HG03571 (cell line): ENCODE measurements around the gene GUCD1.

Experiments
- ATAC-seq: cut with Tn5 transposase; IDR thresholded peaks from one replicate; pipeline ENCODE4 v1.9.1; 2021; ENCODE audit not compliant: unreplicated experiment

Gene GUCD1

DNA sequence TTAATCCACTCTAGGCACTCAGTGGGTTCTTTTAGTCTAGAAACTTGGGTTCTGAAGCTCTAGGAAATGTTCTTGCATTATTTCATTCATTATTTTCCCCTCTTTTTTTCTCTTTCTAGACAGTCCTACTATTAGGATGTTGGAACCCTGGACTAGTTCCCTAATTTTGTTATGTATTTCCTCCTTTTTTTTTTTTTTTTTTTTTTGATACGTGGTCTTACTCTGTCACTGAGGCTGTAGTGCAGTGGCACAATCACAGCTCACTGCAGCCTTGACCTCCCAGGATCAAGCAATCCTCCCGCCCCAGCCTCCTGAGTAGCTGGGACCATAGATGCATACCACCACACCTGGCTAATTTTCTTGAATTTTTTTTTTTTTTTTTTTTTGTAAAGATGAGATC is 50.4 kb downstream of the GUCD1 start:
- no peak for ATAC-seq

DNA sequence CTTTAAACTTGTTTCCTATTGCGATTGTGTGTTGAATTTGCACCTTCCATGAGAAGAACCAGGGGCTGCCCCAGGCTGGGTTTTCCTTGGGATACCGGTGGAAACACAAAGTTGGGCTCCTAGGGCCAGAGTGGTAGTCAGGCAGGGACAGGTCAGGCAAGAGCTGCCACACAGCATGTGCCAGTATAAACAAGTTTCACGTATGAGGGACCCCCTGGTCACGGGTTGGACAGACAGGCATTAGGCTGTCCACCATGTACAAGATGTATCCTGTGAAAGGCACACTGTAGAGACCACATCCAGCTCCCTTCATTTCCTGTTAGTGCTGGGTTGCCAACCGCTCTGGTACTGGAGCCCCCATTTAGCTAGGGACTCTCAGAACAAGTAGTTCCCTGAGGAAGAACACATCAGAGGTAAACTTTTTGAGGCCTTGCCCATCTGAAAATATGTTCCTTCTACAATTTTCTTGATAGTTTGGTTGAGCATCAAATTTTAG is 51.0 kb downstream of the GUCD1 start:
- no peak for ATAC-seq

DNA sequence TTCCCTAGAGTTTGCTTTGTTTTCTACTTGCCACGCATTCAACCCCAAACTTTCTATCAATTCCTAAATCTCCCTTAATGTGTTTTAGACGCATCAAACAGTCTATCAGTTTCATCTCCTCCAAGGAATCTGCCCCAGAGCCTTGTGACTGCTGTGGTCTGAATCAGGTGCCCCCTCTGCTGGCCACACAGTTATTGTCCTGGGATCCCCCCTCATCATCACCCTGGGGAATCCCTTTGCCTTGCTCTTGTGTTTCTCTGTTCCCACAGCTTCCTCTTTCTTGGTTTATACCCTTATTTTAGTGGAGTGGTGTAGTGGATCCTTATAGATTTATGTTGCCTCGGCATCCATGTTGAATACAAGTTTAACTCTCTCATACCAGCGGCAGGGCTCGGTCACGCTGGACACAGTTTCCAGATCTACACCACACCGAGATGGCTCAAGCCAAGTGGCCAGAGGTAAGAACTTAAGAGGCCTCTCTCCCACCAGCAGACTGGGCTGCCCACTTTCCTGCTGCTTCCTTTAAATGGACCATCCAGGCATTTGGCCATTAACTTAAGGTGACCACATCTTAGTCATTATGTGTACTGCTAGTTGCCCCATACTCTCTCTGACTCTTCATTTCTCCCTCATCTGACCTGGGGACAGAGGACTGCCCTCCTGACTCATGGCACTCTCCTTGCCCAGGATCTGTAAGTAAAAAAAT is 51.6 kb downstream of the GUCD1 start:
- ATAC-seq, result no peak

DNA sequence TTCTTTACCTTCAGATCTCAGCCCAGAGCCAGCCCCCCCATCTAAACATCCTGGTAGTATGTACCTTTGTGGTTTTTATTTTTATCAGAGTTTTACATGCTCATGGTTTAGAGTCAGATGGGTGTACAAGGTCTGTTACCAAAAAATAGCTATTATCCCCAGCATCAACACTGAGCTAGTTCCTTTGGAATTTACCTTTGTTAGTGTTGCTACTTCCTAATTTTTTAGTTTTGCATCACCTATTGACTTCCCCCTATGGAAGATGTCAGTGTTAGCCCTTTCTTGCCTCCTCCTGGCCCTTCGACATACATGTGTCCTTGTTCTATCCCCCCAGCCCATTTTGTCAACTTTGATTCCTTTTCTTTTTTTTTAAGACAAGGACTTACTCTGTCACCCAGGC is 52.4 kb downstream of the GUCD1 start:
- ATAC-seq, result no peak

DNA sequence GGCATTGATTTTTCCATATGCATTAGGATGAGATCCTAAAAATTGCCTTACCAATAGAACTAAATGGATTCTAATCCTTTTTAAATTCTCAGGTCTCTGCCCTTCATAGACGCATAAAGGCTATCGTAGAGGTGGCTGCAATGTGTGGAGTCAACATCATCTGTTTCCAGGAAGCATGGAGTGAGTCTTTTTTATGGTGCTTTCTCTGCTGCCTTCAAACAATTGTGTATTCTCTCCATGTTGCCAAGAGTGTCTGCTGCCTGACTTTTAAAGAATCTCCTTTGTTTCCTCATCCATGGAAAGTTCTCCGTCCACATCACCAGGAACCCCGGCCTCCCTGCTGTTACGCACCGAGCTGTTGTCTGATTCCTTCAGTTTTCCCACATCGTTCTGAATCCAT is 52.9 kb downstream of the GUCD1 start:
- no peak for ATAC-seq

DNA sequence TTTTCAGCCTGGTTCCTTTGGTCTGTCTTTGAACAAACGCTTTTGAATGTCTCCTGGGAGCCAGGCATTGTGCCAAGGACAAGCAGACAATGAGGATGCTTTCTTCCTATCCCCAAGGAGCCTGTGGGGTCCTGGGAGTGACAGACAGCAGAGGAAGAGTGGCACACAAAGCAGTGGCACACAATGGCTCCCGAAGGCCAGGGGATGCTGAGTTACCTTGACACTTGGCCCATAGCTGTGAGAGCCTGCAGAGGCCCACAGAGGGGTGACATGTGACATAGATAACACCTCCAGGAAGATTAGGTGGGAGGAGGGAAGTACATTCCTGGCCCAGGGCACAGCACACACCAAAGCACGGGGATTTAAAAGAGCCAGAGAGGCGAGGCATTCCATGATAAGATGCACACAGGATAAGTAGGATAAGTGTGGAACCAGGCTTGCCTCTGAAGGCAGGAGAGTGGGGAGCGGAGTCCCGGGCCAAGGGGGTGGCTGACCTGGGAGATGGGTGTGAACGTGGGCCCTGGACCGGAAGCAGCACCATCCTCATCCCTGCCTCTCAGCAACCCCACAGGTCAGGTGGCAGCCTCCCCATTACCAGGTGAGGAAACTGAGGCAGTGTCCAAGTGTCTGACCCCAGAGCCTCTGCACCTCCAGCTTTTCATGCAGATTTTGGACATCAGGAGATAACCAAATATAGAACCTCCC is 53.5 kb downstream of the GUCD1 start:
- ATAC-seq, result no peak

DNA sequence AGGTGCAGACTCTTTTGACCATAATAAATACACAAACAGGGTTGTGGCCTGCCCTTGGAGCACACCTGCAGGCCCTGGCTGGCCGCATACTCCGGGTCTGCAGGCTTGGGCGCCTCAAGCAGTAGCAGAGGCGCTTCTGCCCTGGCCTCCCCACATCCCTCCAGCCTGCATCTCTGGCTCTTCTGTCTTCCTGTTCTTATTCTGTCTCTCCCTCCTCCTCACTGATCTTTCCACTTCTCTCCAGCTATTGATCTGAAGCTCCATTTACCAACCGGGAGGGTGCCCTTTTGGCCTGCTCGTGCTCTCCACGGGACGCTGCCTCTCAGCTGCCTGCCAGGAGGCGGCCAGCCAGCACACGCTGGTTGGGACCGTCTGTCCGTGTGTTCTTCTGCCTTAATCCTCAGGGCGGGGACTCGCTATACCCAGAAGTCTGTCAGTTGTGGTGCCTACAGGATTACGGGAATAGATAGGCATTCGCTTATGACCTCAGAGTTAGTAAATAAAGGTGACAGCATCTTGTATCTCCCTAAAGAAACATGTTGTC is 54.6 kb downstream of the GUCD1 start:
- ATAC-seq, result no peak

DNA sequence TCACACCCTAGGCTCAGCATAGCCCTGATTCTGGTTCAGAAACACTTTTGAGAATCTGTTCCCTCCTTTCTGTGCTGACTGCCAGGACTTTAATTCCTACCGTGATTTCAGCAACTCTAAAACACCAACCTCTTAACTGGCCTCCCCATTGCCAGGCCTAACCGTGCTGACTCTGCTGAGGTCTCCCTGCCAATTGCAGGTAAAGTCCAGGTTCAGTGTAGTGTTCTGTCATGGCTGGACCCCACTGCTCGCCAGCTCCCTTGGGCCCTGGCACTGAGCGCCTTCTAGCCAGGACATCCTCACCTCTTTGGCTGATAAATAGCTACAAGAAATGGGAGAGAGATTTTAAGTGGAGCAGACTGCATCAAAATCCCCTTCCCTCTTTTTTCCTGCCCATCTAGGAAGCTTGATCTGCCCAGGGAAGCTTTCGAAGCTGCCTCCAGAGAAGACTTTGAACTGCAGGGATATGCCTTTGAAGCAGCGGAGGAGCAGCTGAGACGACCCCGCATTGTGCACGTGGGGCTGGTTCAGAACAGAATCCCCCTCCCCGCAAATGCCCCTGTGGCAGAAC is 55.1 kb downstream of the GUCD1 start:
- no peak for ATAC-seq

DNA sequence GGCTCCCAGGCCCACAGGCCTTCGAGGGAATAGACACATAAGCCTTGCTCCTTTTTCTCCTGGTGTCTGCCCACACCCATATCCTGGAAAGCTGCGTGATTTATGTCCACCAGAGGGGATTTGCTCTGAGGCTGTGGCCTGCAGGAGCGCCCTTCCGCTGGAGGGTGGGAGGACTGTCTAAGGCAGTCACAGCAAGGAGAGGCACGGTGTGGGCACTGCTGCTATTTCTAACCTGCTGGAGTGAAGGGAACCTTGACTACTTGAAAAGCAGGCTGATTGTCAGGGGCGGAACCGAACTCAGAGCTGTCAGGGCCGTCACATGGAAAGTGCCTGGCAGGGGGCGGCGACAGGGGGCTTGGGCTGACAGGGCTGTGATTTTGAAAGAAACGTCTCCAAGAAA is 56.1 kb downstream of the GUCD1 start:
- ATAC-seq, result no peak

DNA sequence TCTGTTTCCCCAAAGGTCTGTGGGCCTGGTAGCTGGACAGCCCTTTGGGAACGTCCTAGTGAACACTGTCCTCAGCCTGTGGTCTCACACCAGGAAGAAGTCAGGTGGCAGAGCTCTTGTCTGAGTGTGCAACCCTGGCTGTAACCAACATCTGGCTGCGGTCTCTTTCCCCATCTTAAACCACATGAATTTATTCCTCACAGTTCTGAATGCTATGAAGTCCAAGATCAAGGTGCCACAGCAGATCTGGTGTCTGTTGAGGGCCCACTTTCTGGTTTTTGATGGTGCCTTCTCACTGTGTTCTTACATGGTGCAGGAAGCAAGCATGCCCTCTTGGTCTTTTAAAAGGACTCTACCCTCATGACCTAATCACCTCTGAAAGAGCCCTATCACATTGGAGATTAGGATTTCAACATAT is 57.1 kb downstream of the GUCD1 start:
- ATAC-seq, result no peak

DNA sequence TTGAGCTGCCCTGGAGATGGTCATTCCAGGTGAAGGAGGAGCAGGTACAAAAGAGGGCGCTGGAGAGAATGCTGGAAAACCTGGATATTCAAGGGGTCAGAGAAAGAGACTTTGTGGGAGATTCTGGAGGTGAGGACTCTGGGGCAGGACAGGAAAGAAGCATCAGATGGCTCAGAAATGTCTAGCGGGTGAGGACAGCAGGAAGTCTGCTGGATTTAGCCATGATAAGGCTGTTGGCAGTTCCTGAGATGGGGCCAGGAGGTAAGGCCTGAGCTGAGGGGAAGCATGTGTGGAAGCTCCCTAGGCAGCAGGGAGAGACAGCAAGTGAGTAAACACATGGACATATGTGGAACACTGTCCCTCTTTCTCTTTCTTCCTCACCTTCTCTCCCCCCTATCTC is 58.3 kb downstream of the GUCD1 start:
- no peak for ATAC-seq

DNA sequence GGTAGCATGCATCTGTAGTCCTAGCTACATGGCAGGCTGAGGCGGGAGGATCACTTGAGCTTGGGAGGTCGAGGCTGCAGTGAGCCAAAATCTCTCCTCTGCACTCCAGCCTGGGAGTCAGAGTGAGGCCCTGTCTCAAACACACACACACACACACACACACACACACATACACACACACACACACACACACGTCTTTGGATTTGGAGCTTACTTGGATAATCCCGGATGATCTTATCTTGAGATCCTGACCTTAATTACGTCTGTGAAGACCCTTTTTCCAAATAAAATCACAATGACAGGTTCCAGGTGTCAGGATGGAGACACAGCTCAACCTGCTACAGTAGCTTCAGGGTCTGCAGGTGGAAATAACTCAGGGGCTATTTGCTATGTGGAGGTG is 58.7 kb downstream of the GUCD1 start:
- no peak for ATAC-seq

DNA sequence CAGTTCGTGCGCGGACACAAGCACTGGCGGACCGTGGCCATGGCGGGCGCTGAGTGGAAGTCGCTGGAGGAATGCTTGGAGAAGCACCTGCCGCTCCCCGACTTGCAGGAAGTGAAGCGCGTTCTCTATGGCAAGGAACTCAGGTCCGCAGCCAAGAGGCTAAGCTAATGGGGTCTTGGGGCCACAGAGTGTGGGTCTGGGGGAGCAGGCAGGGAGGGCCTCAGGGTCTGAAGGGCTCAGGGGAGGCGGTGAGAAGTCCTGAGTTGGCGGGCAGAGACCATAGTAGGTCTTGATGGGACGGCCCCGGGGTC is 59.6 kb downstream of the GUCD1 start:
- no peak for ATAC-seq

DNA sequence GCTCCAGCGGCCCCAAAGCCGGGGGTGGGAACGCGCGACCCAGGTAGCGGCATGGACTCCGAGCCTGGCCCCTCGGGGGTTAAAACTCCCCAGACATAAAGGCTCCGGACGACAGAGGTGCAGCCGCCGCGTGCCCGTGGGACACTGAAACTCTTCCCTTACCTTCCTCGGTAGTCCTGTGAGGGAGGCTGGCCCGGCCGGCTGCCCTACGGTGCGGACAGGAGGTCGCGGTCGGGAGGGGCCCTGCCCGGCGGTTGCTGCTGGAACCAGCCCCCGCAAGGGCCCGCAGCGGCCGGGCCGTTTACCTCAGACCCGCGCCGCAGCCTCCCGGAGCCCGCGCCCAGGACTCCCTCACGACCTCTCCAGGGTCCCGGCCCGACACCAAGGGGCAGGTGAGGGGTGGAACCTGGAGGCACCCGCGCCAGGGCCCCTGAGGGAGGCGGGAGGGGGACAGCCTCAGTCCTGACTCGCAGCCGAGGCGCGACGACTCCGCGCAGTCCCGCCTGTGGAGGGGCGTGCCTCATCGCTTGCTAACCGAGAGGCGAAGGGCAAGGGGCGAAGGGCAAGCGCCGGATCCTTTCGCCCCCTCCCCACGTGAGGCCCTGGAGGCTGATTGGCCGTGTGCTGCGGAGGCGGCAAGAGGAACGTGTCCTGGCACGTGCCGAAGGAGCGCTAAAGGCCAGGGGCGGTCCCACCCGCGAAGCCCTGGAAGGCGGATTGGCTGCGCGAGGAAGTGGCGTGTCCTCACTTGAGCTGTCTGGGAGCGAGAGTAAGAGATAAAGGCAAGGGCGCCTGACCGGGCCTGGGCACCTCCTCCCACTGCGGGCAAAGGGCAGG is 60.2 kb downstream of the GUCD1 start, which contains the start of gene UPB1:
Gene UPB1 (plus strand): TSS at position 805 of the 837 bp plus-strand sequence. CDS start 72 bp downstream, outside the sequence.
- no peak for ATAC-seq

DNA sequence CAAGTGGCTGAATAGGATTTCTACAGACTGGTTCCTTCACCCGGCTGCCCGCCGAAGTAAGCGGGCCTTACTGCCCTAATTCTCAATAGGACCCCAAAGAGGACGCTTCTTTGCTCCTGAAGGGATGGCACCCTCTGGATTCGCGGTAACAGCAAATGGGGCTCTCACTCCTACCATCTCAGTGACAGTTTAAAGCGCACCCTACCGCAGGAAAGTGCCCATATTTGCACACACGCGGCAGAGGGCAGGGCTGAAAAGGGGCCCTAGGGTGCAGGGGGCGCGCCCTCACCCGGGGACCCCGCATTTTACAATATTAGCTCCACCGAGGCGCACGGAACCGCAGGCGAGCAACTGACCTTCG is 60.8 kb downstream of the GUCD1 start:
- ATAC-seq, result no peak

DNA sequence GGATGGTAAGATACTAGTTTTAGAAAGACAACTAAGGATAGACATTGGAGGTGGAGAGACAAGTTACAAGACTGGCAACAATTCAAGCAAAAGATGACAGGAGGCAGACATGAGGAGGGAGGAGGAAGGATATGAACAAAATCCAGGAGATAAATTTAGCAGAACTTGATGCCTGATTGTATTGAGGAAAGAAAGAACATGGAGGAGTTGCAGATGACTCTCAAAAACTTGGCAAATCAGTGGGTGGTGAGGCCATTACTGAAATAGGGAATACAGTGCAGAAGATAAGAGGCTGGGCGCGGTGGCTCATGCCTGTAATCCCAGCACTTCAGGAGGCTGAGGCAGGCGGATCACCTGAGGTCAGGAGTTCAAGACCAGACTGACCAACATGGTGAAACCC is 62.5 kb downstream of the GUCD1 start:
- ATAC-seq, result no peak
